Pancreas (tissue), 10 donors: Measurements from ENCODE around the gene MOSPD3. TPM values are rescaled to one million over a fixed set of nuclear protein-coding genes. Genes with fewer than 3 reads are reported as not detected.
A peak's percentile ranks its signal among the peaks of the same experiment; 100 is the strongest.

ENCODE experiments used
- ATAC-seq, 4 donors: fragments of 200-7000 bp; cut with Tn5 transposase; one replicate each; pipeline versions ENCODE4 v1.8.0 to v1.9.1; 2020; ENCODE audit warnings: mild to moderate bottlenecking in 4 of 4, moderate library complexity in 4 of 4
- DNase-seq, 6 donors: peaks; one replicate each; pipeline ENCODE4 v3.0.0-alpha.2; 2020
- FAIRE-seq: peaks from 2 replicates; lab custom pipeline; 2012; peaks lifted over from hg19 to GRCh38; lab: Jason Lieb, UNC
- H3K27ac ChIP-seq, 4 donors: fragments of 200-600 bp; sonication (generic); 1 replicate in 3 of 4; 2 replicates in 1 of 4; pipeline versions ENCODE4 v1.5.0 to v1.8.0; 2020
- H3K27me3 ChIP-seq, 4 donors: fragments of 200-600 bp; one replicate each; pipeline ENCODE4 v1.8.0; 2021
- H3K36me3 ChIP-seq, 3 donors: fragments of 200-600 bp; sonication (generic) in 1 of 3; one replicate each; pipeline versions ENCODE4 v1.5.0 to v1.8.0; 2020 to 2021
- H3K4me1 ChIP-seq, 3 donors: fragments of 200-600 bp; one replicate each; pipeline ENCODE4 v1.8.0; 2021
- H3K4me3 ChIP-seq, 4 donors: fragments of 200-600 bp; sonication (generic) in 2 of 4; one replicate each; pipeline versions ENCODE4 v1.5.0 to v1.8.0; 2020 to 2021
- H3K9me3 ChIP-seq, 4 donors: fragments of 200-600 bp; one replicate each; pipeline ENCODE4 v1.8.0; 2021
- WGBS, 2 donors: extraction: QIAGEN DNeasy Blood & Tissue Kit; methylation state at CpG; one replicate each; pipeline ENCODE4 v1.1.7; 2013; 5-methylcytosine and 5-hydroxymethylcytosine counted together
- intact Hi-C, 3 donors: fragments of 100-400 bp; cut with DNase I; formaldehyde crosslinking; loops; one replicate each; pipeline versions ENCODE4 v1.11.1 to v1.14.2; 2022
- polyA plus RNA-seq, 2 donors: library from polyadenylated mRNA; stranded (reverse); fragments of 200-250 nt; gene quantifications; one replicate each; pipeline ENCODE4 v1.2.3, GENCODE V29; 2013
- total RNA-seq, 6 donors: library from RNA; stranded (reverse); fragmentation: NEBNext Ultra II Directional in 4 of 6; extraction: Animal tissue kit (Norgen Biotek cat#: 25700) in 4 of 6; gene quantifications; one replicate each; pipeline versions ENCODE4 v1.2.1 to v1.2.4, GENCODE V29; 2021 to 2023
- TF ChIP-seq, protein P1 (sequence below), 4 donors: fragments of 200-600 bp; sonication (generic) in 3 of 4; IDR thresholded peaks; one replicate each; pipeline versions ENCODE4 v1.5.0 to v1.8.0; 2021; ENCODE audit warnings: antibody characterized with exemption in 4 of 4
- donor health status: healthy with polysubstance abuse.
- donor health status: DM: no; HTN: no; CAD: no; lungs with moderate emphysema.
- donor health status: DM: no; HTN: no; CAD: no.
- donor health status: control.
- donor health status: control.
- donor health status: Bipolar disorder and iron deficiency.
- donor health status: DM: yes; HTN: yes; CAD: no.
- donor health status: DM: no; HTN: no; CAD: no.
- donor health status: DM: no; HTN: no; CAD: no.
- donor health status: DM: yes; HTN: yes; CAD: no.

Gene MOSPD3
- total and polyA plus RNA-seq, 8 donors: 6.8 to 19.7 (median 10.3) TPM

DNA sequence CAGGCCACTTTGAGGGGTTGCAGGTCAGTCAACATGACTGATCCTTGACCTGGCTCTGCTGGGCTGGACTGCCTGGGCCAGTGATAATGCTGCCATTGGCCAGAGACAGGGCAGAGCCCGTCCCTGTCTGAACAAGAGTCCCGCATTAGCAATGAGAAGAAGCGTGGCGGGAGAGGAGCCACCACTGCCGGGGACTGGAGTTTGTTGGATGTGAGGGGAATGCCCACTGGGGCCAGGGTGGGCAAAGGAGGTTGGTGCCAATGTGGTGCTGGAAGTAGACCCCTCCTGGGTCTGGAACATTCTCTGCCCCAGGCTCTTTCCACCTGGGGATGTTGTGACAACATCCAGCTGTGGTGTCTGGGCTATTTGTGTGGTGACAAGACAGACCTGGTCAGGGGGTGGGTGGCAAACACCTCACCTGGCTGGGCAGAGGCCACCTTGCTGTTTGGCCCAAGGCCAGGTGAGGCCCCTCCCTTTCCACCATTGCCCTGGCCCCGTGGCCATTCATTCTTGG, 46.3 kb upstream of the MOSPD3 start:
- intact Hi-C loops: loop anchor here in 1 of 3 donors (10.0 kb wide), 1 partner anchor 119 kb away; no protein-coding TSS in a partner anchor
- Histone ChIP-seq H3K4me1 (peaks cover 22 to 27% (median 22%) of the 10 kb centered on the region in 3 donors), H3K27ac (peak overlapping the region in 1 of 4 donors; percentile 12), H3K4me3 (no peak overlapping the region), H3K9me3 (no peaks in the 10 kb centered on the region), H3K27me3 (no peaks in the 10 kb centered on the region), H3K36me3 (peaks cover 0 to 4% (median 0%) of the 10 kb centered on the region in 3 donors)
- TF ChIP-seq, protein P1, sequence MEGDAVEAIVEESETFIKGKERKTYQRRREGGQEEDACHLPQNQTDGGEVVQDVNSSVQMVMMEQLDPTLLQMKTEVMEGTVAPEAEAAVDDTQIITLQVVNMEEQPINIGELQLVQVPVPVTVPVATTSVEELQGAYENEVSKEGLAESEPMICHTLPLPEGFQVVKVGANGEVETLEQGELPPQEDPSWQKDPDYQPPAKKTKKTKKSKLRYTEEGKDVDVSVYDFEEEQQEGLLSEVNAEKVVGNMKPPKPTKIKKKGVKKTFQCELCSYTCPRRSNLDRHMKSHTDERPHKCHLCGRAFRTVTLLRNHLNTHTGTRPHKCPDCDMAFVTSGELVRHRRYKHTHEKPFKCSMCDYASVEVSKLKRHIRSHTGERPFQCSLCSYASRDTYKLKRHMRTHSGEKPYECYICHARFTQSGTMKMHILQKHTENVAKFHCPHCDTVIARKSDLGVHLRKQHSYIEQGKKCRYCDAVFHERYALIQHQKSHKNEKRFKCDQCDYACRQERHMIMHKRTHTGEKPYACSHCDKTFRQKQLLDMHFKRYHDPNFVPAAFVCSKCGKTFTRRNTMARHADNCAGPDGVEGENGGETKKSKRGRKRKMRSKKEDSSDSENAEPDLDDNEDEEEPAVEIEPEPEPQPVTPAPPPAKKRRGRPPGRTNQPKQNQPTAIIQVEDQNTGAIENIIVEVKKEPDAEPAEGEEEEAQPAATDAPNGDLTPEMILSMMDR (IDR thresholded peaks at IDR 0.05): no peak
- no peak for FAIRE-seq
- ATAC-seq: no peak
- WGBS, 2 donors: 84% methylated on average over 6 of the region's 6 CpGs
- peak in 1 of 6 donors; percentile 64 for DNase-seq

DNA sequence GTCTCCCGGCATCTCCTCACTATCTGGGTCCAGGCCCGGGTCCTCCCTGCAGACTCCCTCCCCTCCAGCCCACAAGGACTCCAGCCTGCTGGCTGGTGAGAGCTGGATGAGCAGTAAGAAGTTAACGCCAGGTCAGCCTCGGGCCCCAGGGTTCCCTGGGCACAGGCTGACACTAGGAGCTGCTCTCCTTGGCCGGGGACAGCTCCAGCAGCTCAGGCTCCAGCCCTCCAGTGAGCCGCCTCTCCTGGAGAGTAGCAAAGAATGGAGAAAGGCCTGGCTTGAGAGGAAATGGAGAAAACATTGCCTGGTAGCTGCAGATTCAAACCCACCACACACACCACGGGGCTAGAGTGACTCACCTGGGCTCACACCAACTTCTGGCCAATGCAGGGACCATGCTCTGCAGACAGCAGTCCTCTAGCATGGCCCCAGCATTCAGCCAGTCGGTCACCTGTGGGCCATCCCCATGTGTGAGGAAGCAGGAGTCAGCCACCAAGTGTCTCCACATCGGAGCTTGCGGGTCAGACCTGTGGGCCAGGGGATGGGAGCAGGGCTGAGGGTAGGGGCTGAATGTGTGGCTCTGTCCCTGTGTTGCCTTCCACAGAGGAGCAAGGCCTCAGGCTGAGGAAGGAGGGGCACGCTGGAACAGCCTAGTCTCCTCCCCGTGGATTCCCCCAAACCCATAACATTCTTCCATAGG, 45.2 kb upstream of the MOSPD3 start:
- TF ChIP-seq, protein P1 (IDR thresholded peaks at IDR 0.05): no peak
- Histone ChIP-seq H3K27me3 (no peaks in the 10 kb centered on the region), H3K4me3 (no peak overlapping the region), H3K27ac (peak overlapping the region; percentile 17 to 86 (median 66)), H3K36me3 (no peaks in the 10 kb centered on the region), H3K4me1 (peaks cover 22 to 27% (median 22%) of the 10 kb centered on the region in 3 donors), H3K9me3 (no peaks in the 10 kb centered on the region)
- 79 to 81% methylated on average over 12 of the region's 12 CpGs for WGBS, 2 donors
- DNase-seq: peak in 2 of 6 donors; percentile 50 to 70
- intact Hi-C loops: loop anchor here in 1 of 3 donors (10.0 kb wide), 1 partner anchor 118 kb away; no protein-coding TSS in a partner anchor
- ATAC-seq: no peak
- no peak for FAIRE-seq

DNA sequence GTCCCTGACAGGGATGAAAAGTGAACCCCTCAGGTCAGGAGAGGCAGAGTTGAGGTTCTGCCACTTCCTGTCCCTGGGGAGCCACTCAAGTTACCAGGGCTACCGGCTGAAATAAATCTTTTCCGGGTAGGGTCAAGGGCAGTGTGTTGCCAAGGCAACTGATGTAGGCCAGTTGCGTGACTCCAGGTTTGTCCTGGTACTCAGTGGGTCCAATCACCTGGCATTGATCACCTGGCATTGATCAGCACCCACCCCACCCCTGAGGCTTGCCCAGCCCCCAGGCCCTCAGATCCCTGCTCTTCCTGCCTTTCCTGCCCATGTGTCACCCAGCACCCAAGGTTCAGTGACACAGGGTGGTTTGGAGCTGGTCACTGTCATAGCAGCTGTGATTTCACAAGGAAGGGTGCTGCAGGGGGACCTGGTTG, 44.6 kb upstream of the MOSPD3 start:
- peaks cover 22 to 27% (median 22%) of the 10 kb centered on the region in 3 donors for H3K4me1 ChIP-seq
- TF ChIP-seq, protein P1 (IDR thresholded peaks at IDR 0.05): no peak
- peak; percentile 1 to 29 (median 12) for ATAC-seq
- H3K36me3 ChIP-seq: no peaks in the 10 kb centered on the region
- no peaks in the 10 kb centered on the region for H3K27me3 ChIP-seq
- no peaks in the 10 kb centered on the region for H3K9me3 ChIP-seq
- intact Hi-C loops: loop anchor here in 1 of 3 donors (10.0 kb wide), 1 partner anchor 117 kb away; no protein-coding TSS in a partner anchor
- peak in 3 of 6 donors; percentile 55 to 61 (median 55) for DNase-seq
- FAIRE-seq: no peak
- WGBS, 2 donors: 15 to 16% methylated on average over 3 of the region's 3 CpGs
- peak overlapping the region; percentile 17 to 86 (median 66) for H3K27ac ChIP-seq
- H3K4me3 ChIP-seq: no peak overlapping the region

DNA sequence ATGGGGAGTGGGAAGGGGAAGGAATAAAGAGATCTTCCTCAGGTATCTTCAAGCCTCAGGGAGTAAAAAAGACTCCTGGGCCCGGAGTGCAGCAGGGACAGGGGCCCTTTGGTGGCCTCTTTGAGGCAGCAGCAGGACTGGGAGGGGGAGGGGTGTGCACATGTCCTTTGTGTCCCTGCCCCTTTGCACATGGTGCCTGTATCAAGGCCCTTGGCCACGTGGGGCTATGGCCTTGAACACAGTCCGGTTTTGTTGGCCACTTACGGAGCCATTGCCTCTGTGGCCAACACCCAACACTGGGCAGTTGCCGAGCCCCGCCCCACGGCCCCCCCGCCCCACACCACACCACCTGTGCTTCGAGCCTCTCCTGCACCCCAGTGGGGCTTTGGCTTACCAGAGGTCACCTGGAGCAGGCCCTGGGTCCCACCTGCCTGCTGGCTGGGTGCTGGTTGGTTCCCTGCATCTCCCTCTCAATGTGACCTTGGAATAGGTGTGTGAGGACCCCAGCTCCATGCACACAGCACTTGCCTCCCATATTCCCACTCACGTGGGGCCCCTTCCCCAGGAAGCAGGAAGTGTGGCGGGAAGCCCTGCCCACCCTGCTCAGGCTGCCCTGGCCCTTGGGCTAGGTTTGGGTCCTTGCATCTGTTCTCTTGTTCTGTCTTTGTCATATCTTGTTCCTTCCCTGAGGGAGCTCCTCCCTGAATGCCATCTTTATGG, 44.0 kb upstream of the MOSPD3 start:
- TF ChIP-seq, protein P1 (IDR thresholded peaks at IDR 0.05): no peak
- Histone ChIP-seq H3K4me3 (no peak overlapping the region), H3K27ac (peak overlapping the region; percentile 17 to 86 (median 66)), H3K36me3 (no peaks in the 10 kb centered on the region), H3K4me1 (peaks cover 22 to 27% (median 22%) of the 10 kb centered on the region in 3 donors), H3K27me3 (no peaks in the 10 kb centered on the region), H3K9me3 (no peaks in the 10 kb centered on the region)
- intact Hi-C loops: loop anchor here in 1 of 3 donors (10.0 kb wide), 1 partner anchor 116 kb away; no protein-coding TSS in a partner anchor
- whole genome bisulfite sequencing, 2 donors: 32 to 35% methylated on average over 9 to 11 of the region's 11 CpGs
- FAIRE-seq (no peak), DNase-seq (peak in 5 of 6 donors; percentile 84 to 93 (median 91)), ATAC-seq (peak; percentile 58 to 79 (median 70))
